ENCODE measurements around the gene OVOL3.

- TF ChIP-seq, protein P1, sequence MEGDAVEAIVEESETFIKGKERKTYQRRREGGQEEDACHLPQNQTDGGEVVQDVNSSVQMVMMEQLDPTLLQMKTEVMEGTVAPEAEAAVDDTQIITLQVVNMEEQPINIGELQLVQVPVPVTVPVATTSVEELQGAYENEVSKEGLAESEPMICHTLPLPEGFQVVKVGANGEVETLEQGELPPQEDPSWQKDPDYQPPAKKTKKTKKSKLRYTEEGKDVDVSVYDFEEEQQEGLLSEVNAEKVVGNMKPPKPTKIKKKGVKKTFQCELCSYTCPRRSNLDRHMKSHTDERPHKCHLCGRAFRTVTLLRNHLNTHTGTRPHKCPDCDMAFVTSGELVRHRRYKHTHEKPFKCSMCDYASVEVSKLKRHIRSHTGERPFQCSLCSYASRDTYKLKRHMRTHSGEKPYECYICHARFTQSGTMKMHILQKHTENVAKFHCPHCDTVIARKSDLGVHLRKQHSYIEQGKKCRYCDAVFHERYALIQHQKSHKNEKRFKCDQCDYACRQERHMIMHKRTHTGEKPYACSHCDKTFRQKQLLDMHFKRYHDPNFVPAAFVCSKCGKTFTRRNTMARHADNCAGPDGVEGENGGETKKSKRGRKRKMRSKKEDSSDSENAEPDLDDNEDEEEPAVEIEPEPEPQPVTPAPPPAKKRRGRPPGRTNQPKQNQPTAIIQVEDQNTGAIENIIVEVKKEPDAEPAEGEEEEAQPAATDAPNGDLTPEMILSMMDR (IDR thresholded peaks at IDR 0.05): no peak
- TF ChIP-seq POLR2A (IDR thresholded peaks at IDR 0.05; ENCODE audit: low read depth) (no peak), EP300 (IDR thresholded peaks at IDR 0.05) (no peak), POLR2AphosphoS5 (IDR thresholded peaks at IDR 0.05) (no peak)
These were observed 38.9 kb downstream of the OVOL3 start for GRCh38 chr19:36149673-36150406.
